GM12892 (cell line): ENCODE measurements around the gene APBB1.

Experiments
- POLR2A ChIP-seq: IDR thresholded peaks from 2 replicates; pipeline ENCODE4 v1.6.1; 2011; ENCODE audit warnings: low read depth, low read length, control low read depth
- POLR2AphosphoS5 ChIP-seq: IDR thresholded peaks from 2 replicates; pipeline ENCODE4 v1.6.1; 2011; ENCODE audit warnings: low read depth, low read length, control low read depth
- TAF1 ChIP-seq: IDR thresholded peaks from 2 replicates; pipeline ENCODE4 v1.6.1; 2011; ENCODE audit warnings: low read depth, mild to moderate bottlenecking, control low read depth, low read length, borderline replicate concordance

DNA sequence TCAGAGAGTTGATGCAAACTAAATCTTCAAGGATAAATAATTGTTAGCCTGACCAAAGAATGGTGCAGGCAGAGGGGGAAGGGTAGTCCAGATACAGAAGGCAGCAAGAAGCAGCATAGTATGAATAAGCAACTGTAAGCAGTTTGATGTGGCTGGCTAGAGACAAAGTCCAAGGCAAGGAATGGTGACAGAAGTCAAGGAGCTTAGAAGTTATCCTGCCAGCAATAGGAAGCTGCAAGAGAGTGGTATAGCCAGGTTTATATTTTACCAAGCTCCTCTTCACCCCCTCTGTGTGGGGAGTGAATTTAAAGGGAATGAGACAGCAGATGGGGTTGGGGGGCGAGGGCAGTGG lies 40.2 kb upstream of the APBB1 start:
- TF ChIP-seq POLR2A (no peak), POLR2AphosphoS5 (no peak), TAF1 (no peak)
